Measurements from ENCODE around the gene KCNQ1.

Gene KCNQ1

DNA sequence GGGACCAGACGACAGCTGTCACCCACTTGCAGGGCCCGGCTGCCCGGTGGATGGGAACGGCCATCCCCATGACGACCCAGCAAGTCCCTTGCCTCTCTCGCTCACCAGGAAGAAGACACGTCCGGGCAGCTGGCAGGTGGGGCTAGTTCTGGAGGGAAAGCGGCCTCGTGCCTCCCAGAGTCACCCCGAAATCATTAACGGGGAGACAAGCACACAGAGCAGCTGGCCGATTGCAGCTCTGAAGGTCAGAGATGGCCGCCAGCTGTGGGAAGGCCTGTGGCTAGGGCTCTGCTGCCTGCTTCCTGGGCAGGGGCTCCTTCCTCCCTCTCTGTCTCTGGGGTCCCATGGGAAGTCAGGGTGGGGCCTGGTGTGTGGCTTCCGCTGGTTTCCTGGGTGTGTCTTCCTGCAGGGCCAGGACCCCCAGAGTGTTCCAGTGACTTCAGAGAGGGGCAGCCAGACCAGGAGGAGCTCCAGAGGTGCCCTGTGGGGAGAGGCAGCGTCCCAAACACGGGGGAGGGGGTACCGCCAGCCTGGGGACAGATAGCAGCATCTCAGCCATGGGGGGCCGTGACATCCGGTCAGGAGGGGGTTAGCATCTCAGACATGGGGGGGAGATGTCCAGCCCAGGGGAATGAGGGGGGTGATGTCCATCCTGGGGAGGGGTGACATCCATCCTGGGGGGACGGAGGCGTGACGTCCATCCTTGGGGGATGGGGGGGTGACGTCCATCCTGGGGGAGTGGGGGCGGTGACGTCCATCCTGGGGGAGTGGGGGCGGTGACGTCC lies 114.9 kb downstream of the KCNQ1 start:
- no peak for DNase-seq

- DNase-seq: no peak
These were observed 117.1 kb downstream of the KCNQ1 start for GRCh38 chr11:2561696-2562581.

DNA sequence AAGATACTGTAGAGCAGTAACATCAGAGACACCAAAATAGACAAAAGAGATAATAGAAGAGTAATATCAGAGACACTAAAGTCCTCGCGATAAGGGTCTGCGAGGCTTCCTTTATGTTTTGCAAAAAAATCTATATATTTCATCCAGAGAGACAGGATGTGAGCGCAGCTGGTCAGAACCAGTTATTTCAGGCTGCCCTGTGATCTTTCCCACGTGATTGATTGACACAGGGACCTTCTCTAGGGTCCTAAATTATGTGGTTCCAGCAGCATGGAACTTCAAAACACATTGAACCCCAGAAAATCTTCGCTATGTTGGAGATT lies 118.0 kb downstream of the KCNQ1 start:
- no peak for DNase-seq

GRCh38 chr11:2563213-2564007 lies 118.6 kb downstream of the KCNQ1 start:
- no peak for DNase-seq

DNA sequence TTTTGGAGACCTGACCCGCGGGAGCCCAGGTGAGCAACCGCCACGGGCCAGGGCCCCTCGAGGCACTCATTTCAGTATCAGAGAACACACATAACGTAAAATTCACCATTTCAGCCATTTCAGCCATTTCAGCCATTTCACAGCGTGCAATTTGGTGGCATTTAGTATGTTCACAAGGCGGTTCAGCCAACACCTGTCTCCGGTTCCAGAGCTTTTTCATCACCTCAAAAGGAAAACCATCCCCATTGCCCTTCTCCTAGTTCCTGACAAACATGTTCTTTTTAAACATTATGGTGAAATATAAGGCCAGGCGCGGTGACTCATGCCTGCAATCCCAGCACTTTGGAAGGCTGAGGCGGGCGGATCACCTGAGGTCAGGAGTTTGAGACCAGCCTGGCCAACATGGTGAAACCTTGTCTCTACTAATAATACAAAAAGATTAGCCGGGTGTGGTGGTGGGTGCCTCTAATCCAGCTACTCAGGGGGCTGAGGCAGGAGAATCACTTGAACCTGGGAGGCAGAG lies 119.3 kb downstream of the KCNQ1 start:
- no peak for DNase-seq

DNA sequence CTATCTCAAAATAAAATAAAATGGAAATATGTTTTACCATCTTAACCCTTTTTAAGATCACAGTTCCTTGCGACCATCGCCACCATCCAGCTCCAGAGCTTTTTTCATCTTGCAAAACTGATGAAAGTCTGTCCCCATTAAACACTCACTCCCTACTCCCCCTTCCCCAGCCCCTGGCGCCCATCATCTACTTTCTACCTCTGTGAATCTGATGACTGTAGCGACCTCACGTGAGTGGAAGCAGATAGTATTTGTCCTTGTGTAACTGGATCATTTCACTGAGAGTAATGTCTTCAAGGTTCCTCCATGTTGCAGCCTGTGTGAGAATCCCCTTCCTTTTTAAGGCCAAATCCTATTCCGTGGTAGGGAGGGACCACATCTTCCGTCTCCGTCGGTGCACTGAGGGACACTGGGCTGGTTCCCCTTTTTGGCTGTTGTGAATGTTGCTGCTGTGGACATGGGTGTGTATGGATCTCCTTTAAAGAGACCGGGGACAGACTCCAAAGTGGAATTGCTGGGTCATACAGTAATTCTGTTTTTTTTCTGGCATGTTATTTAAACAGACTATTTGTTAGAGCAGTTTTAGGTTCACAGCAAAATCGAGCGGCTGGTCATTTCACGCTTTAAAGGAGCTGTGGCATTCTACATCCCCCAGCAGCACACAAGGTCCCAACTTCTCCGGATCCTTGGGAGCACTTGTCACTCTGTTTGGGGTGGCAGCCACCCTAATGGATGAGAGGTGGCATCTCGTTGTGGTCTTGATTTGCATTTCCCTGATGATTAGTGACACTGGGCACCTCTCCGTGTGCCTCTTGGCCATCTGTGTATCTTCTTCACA lies 120.0 kb downstream of the KCNQ1 start:
- DNase-seq: no peak

- DNase-seq: no peak
These were observed 120.8 kb downstream of the KCNQ1 start for GRCh38 chr11:2565447-2566222.

DNA sequence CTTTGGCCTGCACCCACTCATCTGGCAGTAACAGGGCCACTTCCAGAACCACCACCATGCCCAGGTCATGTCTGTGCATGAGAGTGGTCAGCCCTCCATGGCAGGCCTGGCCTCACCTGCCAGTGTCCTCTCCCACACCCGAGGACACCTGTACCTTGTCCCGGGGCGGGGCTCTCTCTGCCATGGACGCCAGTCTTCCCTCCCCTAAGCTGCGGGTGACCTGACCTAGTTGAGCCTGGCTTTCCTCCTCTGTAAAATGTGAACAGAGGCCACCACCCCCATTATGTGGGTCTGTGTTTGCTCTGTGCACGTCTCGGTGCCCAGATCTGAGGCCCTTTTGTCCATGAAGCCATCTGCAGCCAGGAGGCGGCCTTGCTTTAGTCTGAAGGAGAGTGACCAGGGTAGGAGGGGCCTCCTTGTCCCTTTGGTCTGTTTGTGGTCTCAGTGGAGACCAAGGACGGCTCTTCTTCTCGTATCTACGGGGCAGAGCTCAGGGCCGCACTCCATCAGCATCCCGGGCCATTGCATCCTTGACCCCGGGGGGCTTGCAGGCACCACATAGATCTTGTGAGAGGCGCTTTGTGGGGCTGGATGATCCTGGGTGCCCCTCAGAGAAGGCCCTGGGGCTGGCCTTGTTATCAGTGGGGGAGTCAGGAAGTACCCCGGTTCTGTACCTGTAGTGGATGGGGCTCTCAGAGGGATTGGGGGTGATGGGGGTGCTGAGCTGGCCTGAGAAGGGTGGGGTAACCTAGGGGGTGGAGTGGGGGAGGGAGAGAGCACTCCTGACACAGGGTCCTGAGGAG lies 121.6 kb downstream of the KCNQ1 start:
- no peak for DNase-seq

GRCh38 chr11:2567026-2567671 lies 122.3 kb downstream of the KCNQ1 start:
- DNase-seq: no peak

GRCh38 chr11:2569321-2569721 lies 124.5 kb downstream of the KCNQ1 start:
- no peak for DNase-seq

- DNase-seq: no peak
These were observed 125.0 kb downstream of the KCNQ1 start for GRCh38 chr11:2569731-2570210.

DNA sequence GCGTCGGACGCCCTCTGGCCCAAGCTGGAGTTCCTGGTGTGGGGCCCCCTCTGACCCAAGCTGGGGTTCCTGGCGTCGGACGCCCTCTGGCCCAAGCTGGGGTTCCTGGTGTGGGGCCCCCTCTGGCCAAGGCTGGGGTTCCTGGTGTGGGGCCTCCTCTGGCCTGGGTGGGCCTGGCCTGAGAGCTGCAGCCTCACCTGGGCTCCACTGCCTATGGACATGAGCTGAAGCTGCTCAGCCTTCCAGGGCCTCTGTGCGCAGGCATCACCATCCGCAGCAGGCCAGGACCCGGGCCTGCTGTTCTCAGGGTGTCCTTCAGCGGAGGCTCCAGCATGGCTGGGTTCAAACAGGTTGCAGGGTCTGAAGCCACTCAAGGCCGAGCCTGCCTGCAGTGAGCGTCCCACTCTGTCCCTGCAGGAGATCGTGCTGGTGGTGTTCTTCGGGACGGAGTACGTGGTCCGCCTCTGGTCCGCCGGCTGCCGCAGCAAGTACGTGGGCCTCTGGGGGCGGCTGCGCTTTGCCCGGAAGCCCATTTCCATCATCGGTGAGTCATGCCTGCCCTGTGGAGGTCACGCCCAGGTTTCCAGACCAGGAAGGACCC lies 125.5 kb downstream of the KCNQ1 start:
- no peak for DNase-seq

DNA sequence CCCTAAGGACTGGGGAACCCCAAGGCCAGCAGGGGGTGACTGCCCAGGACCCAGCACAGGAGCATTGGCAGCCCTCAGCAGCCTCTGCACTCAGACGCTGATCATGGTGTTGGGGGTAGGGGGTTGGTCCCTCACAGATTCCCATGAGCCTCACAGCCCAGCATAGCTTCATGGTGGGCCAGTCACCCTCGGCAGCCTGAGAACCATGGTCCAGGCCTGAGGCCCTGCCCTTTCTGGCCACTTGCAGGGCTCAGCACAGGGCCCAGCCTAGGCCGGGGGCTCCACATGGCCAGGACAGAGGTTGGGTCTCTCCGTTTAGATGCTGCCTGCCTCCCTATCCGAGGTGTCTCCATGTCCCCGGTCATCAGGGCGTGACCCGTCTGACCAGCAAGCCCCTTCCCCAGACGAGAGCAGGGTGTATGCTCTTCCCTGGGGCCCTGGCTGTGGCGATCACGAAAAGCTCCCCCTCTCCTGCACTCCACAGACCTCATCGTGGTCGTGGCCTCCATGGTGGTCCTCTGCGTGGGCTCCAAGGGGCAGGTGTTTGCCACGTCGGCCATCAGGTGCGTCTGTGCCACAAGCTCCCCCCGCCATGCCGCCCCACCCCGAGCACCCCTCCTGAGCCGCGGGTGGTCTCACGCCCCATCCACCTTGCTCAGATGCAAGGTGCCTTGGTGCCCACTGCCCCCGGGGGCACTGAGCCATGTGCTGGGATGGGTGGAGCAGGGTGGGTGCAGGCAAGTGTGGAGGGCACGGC lies 126.2 kb downstream of the KCNQ1 start:
- no peak for DNase-seq

DNA sequence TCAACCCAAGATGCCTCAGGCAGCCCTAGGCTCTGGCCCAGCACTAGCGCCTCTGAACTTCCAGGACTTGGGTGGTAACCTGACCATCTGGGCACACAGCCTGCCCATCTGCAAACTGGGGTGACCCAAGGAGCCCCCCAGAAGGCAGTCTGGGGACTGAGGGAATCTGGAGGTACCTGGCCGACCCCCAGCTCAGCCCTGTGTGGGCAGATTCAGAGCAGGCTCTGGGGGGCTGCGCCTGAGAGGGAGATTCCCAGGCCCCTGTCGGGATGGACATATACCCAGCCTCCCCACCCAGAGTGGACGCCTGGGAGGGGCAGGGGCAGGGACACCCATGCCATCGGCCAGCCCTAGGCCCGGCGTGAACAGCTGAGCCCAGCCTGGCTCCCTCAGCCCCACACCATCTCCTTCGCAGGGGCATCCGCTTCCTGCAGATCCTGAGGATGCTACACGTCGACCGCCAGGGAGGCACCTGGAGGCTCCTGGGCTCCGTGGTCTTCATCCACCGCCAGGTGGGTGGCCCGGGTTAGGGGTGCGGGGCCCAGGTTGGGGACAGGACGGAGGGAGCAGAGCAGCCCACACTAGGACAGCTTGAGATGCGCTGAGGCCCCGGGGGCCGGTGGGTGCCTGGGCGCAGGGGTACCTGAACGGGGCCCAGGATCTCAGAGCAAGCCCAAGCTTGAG lies 126.9 kb downstream of the KCNQ1 start:
- DNase-seq: no peak

DNA sequence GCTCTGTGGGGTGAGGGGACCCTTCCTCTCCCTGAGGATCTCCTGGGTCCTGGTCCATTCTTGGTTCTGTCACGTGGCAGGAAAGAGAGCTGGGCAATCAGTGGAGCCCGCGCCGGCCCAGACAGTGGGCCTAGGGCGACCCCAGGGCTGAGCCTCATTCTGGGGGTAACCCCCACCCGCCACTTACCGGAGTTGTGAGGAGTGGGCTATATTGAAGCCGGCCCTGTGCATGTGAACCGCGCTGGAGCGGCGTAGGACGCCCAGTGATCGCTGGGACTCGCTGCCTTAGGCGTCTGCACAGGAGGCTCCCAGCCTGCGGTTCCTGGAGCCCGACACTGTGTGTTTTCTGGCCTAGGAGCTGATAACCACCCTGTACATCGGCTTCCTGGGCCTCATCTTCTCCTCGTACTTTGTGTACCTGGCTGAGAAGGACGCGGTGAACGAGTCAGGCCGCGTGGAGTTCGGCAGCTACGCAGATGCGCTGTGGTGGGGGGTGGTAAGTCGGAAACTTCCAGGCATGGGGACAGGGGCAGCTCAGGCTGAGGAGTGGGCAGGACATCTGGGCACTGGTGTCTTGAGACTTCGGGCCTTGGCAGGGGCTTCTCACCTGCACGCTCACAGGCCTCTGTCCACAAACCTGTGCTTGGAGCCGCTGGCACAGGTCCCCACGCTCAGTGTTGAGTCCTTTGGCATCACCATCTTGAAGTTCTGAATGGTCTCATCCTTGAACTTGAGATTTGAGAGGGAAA lies 127.9 kb downstream of the KCNQ1 start:
- DNase-seq: no peak

DNA sequence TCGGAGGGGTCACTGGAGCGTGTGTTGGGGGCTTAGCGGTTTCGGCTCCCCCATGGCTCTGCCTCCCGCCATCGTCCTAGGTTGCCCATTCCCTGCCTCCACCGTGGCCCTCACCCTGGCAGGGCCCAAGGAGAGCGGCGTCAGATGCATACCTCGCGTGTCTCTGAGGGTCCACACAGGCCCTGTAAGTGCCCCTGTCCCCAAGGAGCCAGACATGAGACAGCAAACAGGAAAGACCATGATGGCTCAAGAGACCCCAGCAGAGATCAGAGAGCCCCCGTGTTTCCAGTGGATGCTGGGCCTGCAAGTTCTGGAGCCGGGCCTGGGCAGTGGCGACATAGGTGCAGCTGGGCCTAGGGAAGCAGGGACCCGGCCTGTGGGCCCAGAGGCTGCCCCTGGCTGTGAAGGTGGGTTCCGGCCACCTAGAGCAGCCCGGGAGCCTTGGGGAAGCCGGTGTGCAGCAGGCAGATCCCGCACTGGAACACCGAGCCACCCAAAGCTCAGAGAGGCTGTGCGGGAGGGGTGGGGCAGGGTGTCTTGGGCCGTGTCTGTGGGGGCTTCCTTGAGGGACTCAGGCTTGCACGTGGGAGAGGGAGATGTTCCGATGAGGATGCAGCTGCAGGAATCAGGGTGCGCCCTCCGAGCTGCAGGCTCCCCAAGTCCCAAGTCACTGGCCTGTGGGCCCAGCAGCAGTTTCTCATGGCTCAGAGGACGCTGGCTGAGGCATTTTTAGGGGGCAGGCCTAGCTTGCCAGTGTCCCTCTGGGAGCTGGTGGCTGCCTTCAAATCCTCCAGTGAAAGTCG lies 128.6 kb downstream of the KCNQ1 start:
- DNase-seq: no peak
